Cerebellar cortex (tissue), 1 donor: Measurements from ENCODE around the gene GRK3.

ENCODE experiments used
- DNase-seq: peaks from one replicate; pipeline ENCODE4 v3.0.0-alpha.2; 2015; ENCODE audit warnings: low spot score

The GRK3 gene

DNA sequence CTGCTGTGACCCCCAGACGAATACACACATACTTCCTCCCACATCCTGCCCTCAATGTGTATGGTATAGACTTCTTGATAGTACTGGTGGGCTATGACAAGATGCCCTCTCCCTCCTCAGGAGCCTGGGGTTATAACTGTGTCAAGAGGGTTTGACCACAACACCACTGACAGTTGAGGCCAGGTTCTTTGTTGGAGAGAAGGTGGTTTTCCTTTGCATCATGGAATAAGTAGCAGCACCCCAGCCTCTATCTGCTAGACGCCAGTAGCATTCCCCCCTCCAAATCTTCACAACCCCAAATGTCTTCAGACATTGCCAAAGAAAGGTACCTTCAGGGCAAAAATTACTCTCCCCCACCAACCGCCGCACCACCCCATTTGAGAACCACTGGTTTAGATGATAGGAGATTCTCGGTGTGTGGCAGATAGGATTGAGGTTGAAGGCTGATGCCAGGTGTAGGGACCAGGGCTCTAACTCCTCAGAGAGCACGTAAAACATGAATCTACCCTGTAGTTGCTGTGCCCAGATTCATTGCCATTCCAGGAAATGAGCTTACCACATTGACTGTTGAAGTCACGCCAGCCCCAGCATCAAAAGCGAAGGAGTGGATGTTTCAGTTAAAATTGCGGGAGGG is 172.0 kb downstream of the GRK3 start:
- DNase-seq: no peak

DNA sequence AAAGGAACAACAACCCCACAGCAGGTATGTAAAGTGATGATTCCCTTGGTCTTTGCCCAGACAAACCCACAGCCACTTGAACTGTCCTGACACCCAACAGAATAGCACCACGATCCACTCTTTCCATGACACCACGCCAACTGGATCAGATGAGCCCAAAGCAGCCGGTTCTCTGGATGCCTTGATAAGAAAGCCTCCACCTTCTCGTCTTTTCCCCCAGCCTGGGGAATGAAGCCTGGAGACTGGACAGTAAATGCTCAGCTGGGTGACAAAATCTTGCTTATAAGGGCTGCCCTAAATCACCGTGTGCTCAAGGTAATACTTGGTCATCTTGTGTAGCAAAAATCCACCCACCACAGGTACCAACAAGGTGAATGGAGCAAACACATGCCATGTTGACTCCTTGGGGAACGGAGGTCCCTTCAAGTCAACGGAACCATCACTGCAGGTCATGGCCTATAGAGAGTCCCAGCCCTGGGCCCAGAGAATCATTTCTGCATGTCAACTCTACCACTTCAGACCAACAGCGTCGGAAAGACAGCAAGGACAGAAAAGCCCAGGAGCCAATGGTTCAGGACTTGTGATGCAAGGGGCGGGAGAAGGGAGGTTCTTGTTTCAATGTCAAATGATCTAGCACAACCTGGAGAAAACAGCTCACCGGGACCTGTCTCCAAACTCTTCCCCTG is 175.3 kb downstream of the GRK3 start:
- DNase-seq: no peak

DNA sequence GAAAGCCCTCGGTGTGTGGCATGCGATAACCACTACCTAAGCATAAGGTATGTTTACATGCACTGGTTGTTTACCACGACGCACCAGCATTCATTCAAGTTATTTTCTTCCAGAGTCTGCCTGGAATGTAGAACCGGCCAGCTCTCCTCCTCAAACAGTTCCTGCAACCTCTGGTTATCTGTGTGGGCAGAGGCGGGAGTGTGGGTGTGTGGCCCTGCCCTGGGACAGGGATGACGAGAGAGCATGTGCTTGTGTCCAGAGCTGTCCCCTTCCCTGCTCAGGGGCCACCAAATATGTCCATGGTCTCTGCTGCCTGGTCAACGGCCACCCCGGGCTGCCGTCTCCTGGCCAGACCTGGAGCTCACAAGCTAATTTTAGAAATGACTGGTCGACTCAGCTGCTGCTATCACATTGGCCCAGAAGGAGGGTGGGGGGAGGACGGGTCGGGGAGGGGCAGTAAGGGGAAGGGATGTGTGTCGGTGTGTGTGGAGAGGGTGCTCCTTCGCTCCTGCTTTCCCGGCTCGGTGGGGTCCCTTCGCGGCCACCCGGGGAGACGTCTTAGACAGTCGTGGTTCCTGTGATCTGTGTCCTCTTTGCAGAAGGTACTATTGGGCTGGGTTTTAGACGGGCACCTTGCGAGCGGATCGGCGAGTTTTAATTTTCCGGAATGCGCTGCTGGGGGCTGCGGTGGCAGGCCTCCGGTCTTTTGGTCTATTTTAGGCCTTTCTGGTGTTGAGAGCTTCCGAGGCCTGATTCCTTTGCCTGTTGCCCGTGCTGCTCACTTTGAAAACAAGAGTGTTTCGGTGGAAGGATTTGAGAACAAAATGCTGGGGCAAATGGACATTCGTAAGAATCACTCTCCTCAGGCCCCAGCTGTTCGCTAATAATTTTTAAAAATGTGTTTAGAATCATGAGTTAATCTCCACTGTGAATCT is 177.5 kb downstream of the GRK3 start, which contains the start of gene MYO18B:
Gene MYO18B (plus strand): TSS at position 497 of the 935 bp plus-strand sequence. CDS start 18,905 bp downstream, outside the sequence.
- no peak for DNase-seq

DNA sequence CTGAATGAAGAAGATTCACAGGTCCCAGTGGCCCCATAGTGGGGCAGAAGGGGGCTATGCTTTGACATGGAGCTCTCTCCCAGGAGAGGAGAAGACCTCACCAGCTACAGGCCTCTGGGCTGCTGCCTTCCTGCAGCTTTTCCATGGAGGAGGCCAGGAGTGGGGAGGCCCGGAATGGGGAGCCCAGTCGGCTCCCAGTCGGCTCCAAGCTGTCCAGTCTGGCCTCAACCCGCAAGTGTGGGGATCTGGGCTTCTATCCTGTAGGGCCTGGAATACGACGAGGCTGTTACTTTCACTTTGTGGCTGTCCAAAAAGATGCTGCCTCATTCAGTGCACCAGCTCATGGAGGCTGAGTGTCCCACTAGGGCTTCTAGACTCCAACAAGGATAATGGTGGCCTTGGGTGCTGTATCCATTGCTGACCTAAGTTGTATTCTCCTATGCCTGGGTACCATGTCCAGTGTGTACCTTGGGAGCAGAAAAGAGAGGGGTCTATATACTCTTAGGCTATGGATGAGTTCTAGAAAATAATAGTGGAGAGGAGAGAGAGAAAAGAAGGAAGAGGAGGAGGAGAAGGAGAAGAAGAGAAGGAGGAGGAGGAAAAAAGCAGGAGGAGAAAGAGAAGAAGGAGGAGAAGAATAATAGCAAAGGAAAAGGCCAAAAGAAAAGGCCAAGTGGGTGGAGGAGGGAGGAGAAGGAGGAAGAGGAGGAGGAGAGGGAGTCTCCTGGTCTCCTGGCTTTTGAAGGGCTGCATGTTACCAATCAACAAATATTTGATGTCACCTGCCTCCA is 178.6 kb downstream of the GRK3 start:
- DNase-seq: no peak

DNA sequence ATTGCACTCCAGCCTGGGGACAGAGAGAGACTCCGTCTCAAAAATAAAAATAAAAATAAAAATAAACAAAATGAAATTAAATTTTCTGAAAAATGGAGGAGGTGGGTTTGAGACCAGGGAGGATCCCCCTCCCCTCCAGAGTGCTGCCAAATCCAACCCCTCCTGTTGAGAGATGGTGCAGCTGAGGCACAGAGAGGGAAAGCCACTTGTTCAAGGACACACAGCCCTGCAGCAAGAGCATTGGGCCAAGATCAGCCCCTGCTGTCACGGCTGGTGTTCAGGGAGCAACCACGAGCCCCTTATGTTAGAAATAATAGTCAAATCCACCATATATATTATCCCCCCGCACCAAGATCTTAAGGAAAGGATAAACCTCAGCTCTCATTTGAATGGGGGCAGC is 180.2 kb downstream of the GRK3 start:
- DNase-seq: no peak

DNA sequence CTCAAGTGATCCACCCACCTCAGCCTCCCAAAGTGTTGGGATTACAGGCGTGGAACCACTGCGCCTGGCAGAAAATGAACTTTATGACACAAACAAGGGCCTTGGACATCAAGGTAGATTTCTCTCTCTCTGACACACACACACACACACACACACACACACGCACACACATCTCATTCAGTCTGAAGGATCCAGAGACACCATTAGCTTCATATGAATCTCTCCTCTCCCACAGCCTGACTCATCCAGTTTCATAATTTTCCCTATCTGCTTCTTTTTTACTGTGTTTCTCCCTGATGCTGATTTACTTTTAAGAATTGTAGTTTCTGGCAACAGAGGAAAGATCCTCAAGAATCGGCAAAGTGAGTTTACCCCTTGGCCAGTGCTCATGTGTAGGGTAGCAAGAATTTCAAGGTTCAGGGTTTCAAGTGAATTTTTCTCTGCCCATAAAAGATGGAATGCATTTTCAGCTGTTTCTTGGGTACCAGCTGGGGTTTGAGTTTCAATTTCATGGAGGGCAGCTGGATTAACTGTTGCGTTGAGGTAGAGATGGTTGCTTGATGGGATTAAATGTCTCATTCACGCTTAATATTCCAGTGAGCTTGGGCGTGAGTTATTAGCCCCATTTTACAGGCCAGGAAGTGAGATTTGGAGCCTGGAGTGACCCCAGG is 181.0 kb downstream of the GRK3 start:
- no peak for DNase-seq

DNA sequence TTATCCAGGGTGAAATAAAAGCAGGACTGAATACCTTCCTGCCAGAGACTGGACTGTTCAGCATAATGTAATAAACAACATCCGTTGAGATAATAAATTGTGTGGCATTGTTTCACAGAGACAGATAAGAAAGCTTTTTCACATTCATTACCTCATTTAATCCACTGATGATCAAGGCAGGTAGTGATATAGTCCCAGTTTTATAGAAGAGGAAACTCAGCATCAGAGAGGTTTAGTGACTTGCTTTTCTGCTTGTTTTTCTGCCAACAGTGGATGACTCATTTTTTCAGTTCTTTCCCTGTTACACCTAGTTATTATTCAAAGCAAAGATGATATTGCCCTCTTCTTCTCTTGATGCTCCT is 181.5 kb downstream of the GRK3 start:
- DNase-seq: no peak

DNA sequence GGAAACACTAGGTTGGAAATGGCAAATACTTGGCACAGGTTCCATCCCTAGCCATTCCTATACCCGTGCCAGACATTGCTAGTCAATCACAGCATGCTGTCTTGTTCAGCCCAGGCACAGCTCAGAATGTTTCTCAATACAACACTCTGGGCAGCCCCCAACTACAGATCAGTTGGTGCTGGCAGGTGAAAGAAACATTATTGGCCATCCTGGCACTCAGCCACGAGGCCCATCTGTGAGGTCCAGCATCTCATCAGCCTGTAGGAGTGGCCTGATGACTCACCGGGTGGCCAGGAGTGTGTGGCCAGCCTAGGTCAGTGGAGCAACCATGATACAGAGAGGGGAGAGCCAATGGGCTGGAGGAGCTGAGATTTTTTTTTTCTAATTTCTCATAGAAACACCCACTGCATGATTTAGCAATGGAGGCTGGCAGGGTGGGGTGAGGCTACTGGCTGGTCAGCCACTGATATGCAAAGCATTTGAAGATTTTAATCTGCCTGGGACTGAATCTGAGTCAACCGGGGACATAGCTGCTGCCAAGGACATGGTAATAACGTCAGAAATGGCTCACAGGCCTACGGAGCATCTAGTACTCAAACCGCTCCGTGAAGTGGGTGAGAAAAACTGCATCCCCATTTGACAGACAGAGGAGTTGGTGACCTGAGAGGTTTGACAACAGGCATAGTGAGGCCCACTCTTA is 182.9 kb downstream of the GRK3 start:
- DNase-seq: peak; percentile 82

DNA sequence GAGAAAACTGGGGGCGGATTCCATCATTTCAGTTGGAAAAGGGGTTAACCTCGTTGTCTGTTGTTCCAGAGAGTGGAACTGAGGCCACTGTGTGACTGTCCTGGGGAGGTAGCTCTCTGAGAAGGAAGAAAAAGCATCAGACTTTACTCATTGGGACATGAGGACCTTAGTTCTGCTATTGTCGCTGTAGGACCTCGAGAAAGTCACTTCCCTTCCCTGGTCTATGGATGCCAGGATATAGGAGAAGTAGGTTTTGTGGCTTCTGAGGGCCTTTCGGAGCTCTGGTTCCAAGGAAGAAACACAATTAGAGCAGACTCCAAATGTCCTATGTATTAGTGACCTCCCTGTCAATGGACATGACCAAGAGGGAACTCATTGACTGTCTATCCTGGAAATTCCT is 183.7 kb downstream of the GRK3 start:
- no peak for DNase-seq

DNA sequence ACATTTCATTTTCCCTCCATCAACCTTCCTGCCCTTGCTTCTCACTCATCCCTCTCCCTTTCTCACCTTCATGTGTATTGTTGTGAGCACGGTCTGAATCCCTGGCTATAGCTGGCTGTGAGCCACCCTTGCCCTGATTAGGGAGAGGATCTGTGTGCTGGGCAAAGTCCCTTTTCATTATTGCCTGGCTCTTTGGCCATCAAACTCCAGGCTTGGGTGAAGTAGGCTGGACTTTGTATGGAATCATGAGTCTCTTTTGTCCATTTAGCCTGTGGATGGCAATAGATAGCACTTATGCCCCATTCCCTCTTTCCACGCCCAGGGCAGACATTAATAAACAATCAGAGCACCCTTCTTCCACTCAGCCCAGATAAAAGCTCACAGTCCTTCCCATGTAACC is 184.2 kb downstream of the GRK3 start:
- DNase-seq: no peak

DNA sequence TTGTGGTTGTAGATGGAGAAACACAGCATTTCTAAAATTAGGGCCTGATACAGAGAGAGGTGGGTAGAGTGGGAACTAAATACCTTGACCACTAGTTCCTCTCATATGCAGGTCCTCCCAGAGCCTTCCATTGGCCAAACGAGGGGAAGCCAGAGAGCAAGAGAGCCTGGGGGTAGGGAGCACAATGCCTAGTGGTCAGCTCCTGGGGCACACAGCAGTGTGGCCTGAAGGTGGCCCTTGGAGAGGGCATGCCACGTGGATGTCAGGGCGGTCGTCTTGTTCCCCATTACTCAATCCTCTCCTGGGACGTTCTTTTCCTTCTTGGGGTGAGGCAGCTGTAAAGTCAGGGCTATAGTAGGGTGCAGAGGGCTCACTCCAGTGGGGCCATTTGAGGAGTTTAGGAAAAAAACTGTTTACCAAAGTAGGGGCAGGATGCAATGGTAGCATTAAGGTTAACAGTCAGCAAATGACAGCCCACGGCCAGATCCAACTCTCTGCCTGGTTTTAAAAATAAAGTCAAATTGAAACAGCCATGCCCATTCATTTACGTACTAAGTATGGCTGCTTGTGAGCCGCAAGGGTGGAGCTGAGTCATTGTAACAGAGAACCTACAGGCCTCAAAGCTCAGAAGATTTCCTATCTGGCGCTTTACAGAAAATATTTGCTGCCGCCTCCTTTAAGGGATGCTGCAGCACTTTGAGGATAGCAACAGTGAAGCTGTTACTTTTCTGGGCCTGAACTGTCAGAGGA is 185.1 kb downstream of the GRK3 start:
- no peak for DNase-seq

DNA sequence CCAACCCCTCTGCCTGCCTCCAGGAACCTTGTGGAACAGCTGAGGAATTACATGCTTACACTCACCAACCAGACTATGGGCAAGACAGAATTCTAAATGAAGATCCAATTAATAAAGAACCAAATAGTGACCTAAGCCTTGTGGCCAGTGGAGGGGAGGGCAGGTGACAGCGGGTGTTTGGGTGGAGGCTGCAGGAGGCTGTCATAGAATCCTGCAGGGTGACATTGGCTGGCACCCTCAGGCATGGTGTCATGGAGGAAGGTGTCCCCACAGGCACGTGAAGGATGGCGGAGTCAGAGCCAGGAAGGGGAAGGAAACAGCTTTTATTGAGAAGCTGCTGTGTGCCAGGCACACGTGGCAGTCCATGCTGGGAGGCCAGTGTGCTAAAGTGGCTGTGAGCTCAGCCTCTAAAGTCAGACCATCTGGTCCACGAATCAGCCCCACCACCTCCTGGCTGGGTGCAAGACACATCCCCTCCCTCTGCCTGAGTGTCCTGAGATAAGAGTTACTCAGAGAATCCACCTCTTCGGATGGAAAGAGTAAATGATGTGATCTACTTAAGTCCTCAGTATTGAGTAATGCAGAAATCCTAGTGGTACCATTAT is 186.2 kb downstream of the GRK3 start:
- DNase-seq: no peak

DNA sequence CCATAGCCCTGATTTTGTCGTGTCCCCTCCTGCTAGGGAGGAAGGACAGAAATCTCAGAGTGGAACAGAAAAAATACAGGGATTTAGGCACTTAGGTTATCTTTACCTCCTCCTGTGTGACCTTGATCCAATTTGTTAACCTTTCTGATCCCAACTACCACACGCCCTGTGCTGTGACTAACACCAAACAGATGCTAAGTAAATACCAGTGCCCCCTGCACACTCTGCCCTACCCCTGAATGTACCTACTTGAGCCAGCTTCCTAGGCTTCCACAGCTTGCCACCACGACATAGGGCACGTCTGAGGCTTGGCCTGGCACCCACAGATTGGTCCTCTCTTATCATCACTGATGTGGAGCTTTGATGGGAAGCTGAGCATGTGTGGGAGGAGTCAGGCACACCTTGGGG is 186.7 kb downstream of the GRK3 start:
- no peak for DNase-seq

DNA sequence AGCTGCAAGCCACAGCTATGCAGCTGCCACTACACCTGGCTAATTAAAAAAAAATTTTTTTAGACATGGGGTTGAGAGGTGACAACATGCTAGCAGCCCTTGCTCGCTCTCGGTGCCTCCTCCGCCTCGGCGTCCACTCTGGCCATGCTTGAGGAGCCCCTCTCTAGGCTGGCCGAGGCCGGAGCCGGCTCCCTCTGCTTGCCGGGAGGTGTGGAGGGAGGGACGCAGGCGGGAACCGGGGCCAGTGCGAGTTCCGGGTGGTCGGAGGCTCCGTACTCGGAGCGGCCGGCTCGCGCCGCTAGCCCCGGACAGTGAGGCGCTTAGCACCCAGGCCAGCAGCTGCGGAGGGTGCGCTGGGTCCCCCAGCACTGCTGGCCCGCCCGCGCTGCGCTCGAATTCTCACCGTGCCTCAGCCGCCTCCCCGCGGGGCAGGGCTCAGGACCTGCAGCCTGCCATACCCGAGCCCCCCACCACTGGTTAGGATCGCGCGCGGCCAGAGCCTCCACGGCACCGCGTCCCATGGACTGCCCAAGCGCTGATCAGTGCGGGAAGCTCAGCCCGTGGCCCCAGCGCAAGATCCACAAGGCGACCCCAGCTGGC is 188.2 kb downstream of the GRK3 start:
- DNase-seq: no peak

DNA sequence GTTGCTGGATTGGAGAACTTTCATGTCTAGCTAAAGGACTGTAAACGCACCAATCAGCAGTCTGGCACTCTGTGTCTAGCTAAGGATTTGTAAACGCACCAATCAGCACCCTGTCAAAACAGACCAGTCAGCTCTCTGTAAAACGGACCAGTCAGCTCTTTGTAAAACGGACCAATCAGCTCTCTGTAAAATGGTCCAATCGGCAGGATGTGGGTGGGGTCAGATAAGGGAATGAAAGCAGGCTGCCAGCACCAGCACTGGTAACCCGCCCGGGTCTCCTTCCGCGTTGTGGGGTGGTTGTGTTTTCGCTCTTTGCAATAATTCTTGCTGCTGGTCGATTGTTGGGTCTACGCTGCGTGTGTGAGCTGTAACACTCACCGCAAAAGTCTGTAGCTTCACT is 188.8 kb downstream of the GRK3 start:
- no peak for DNase-seq

DNA sequence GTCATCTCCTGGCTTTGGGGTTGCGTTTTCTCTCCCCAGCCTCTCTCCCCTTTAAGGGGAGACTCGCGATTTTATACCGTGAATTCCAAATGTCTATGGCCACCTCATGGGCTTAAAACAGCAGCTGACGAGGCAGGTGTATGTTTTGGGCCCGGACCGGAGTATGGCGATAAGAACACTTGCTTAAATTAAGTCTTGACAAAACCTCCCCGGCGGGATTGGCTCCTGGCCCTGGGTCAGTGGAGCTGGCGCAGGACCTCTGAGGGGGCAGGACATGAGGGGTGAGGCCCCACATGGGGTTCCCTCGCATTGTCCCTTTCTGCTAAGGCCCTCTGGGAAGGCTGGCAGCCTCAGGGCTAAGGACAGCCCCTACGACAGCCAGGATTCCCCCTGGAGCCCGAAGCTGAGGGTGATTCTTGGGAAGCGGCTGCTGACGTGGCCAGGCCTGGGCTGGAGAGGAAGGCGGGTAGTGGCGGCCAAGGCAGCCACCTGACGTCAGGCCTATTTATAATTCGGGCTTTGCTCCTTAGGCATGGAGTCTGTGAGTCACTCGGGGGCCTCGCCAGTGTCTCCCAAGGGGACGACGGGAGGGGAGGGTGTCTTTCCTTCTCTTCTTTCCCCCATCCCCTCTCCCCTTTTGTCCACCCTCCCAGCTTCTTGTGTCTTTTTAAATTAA is 190.2 kb downstream of the GRK3 start:
- peak; percentile 74 for DNase-seq

DNA sequence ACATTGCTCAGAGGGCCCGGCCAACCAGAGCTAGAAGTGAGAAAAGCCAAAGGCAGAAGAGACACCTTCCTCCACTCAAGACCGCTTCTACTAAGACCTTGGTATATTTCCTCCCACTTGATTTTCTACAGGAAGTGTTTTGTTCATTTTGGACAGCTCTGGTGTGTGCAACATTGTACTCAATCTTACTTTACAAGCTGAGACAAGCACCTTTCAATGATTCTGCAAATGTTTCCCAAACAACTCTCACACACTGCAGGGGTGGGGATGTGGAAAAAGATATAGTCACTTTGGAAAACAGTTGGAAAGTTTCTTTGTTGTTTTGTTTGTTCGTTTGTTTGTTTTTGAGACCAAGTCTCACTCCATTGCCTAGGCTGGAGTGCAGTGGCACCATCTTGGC is 193.2 kb downstream of the GRK3 start:
- no peak for DNase-seq

DNA sequence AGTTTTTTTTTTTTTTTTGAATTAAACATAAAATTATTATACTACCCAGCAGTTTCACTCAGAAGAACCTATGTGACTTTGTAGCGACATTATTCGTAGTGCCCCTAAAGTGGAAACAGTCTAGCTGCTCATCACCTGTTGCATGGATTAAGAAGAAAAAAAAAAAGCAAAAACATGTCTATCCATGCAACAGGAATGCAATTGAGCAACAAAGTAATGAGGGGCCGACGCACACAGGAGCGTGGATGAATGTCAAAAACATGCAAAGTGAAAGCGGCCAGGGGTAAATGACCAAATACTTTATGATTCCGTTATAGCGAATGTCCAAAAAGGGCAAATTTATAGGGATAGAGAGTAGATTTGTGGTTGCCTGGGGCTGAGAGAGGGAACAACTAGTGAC is 193.8 kb downstream of the GRK3 start:
- DNase-seq: no peak

DNA sequence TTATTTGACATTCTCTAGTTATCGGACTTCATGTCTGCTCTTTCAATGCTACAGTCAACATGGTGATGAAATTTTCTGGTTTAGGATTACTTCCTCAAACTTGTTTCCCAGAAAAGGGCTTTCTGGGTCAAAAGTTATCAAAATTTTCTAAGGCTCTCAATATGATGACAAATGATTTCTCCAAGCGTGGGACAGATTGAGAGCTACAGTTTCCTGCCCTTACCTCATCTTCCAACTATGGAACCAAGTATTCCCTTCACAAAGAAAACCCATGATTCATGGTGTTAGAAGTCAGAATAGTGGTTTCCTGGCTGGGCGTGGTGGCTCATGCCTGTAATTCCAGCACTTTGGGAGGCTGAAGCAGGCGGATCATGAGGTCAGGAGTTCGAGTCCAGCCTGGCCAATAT is 195.4 kb downstream of the GRK3 start:
- no peak for DNase-seq
